A673 (cell line): ENCODE data around the gene TUBA8. TPM values are rescaled to one million over a fixed set of nuclear protein-coding genes. Genes with fewer than 3 reads are reported as not detected.

Experiments
- BruUV-seq: library from RNA; stranded (reverse); fragments of 400-500 nt; replicated peaks from 2 replicates; lab custom pipeline; 2021; lab: Mats Ljungman, UMichigan
- CTCF ChIA-PET: fragments of 300-600 bp; sonication (Branson Sonifier 250); formaldehyde crosslinking; loops from one replicate; lab custom pipeline; 2022; ENCODE audit warnings: antibody characterized with exemption; lab: Charles Lee
- POLR2A ChIA-PET: fragments of 300-600 bp; sonication (Branson Sonifier 250); formaldehyde crosslinking; loops from one replicate; lab custom pipeline; 2022; ENCODE audit warnings: antibody characterized with exemption; ENCODE audit not compliant: low non-redundant PET; lab: Charles Lee
- DNase-seq: peaks from one replicate; pipeline ENCODE4 v3.0.0-alpha.2; 2015; ENCODE audit warnings: low spot score
- H3K27ac ChIP-seq: fragments of 200-600 bp; sonication (generic); 2 replicates; pipeline ENCODE4 v1.5.1; 2016; ENCODE audit warnings: mixed run types, low read depth, mild to moderate bottlenecking, mixed read lengths, antibody characterized with exemption, low read length; ENCODE audit not compliant: poor library complexity, severe bottlenecking
- H3K27me3 ChIP-seq: fragments of 200-600 bp; sonication (generic); replicated peaks from 2 replicates; pipeline ENCODE4 v1.6.1; 2017; ENCODE audit warnings: mixed run types, low read depth, mild to moderate bottlenecking, mixed read lengths, antibody characterized with exemption, low read length; ENCODE audit not compliant: insufficient read depth, poor library complexity
- H3K36me3 ChIP-seq: fragments of 200-600 bp; sonication (generic); 2 replicates; pipeline ENCODE4 v1.6.1; 2016; ENCODE audit warnings: mixed run types, mild to moderate bottlenecking, mixed read lengths, antibody characterized with exemption, low read length; ENCODE audit not compliant: insufficient read depth, poor library complexity, severe bottlenecking
- H3K4me1 ChIP-seq: fragments of 200-600 bp; sonication (generic); 2 replicates; pipeline ENCODE4 v1.6.1; 2017; ENCODE audit warnings: mixed run types, mild to moderate bottlenecking, mixed read lengths, antibody characterized with exemption, low read length; ENCODE audit not compliant: insufficient read depth, poor library complexity, severe bottlenecking
- H3K4me3 ChIP-seq: fragments of 200-600 bp; sonication (generic); 2 replicates; pipeline ENCODE4 v1.5.1; 2016; ENCODE audit warnings: low read depth, mixed run types, mild to moderate bottlenecking, mixed read lengths, low read length; ENCODE audit not compliant: poor library complexity, severe bottlenecking
- H3K9me3 ChIP-seq: fragments of 200-600 bp; sonication (generic); 2 replicates; pipeline ENCODE4 v1.6.1; 2016; ENCODE audit warnings: mixed run types, low read depth, mild to moderate bottlenecking, mixed read lengths, antibody characterized with exemption, low read length; ENCODE audit not compliant: poor library complexity, severe bottlenecking
- EZH2 ChIP-seq: fragments of 200-600 bp; sonication (generic); IDR thresholded peaks from 2 replicates; pipeline ENCODE4 v1.6.1; 2017; ENCODE audit warnings: borderline replicate concordance, low read depth, mild to moderate bottlenecking, mixed read lengths, antibody characterized with exemption, low read length; ENCODE audit not compliant: poor library complexity, severe bottlenecking
- intact Hi-C: fragments of 100-400 bp; cut with micrococcal nuclease; formaldehyde crosslinking; loops from one replicate; pipeline ENCODE4 v1.10.0; 2022; ENCODE audit not compliant: unreplicated experiment
- total RNA-seq: library from RNA; stranded (reverse); gene quantifications from 2 replicates; pipeline ENCODE4 v1.2.3, GENCODE V29; 2021
- TF ChIP-seq, protein P1 (sequence below): fragments of 300-800, 200-600 bp; sonication (generic); conservative IDR thresholded peaks from 2 replicates; pipeline ENCODE4 v1.5.1; 2017; ENCODE audit warnings: low read depth, mild to moderate bottlenecking, antibody characterized with exemption, low read length, moderate library complexity, mixed read lengths

Gene TUBA8
- total RNA-seq, 1 experiment from 2014 or later, result 3.1 TPM

- POLR2A ChIA-PET, result no interaction called here
- BruUV-seq, result no TSS peak
- DNase-seq, result no peak
- no peaks in the 10 kb centered on the region for H3K4me1 ChIP-seq
- no peak overlapping the region for H3K4me3 ChIP-seq
- no peaks in the 10 kb centered on the region for H3K36me3 ChIP-seq
- no peak overlapping the region for H3K27ac ChIP-seq
- intact Hi-C loops, result no loop called here
- CTCF ChIA-PET, result no interaction called here
- no peaks in the 10 kb centered on the region for H3K9me3 ChIP-seq
- TF ChIP-seq, protein P1, sequence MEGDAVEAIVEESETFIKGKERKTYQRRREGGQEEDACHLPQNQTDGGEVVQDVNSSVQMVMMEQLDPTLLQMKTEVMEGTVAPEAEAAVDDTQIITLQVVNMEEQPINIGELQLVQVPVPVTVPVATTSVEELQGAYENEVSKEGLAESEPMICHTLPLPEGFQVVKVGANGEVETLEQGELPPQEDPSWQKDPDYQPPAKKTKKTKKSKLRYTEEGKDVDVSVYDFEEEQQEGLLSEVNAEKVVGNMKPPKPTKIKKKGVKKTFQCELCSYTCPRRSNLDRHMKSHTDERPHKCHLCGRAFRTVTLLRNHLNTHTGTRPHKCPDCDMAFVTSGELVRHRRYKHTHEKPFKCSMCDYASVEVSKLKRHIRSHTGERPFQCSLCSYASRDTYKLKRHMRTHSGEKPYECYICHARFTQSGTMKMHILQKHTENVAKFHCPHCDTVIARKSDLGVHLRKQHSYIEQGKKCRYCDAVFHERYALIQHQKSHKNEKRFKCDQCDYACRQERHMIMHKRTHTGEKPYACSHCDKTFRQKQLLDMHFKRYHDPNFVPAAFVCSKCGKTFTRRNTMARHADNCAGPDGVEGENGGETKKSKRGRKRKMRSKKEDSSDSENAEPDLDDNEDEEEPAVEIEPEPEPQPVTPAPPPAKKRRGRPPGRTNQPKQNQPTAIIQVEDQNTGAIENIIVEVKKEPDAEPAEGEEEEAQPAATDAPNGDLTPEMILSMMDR, result no peak
- TF ChIP-seq EZH2, result no peak
- H3K27me3 ChIP-seq, result no peaks in the 10 kb centered on the region
These were observed 3.9 kb downstream of the TUBA8 start for GRCh38 chr22:18114495-18114894.

GRCh38 chr22:18114976-18115652, 4.5 kb downstream of the TUBA8 start:
- ChIA-PET CTCF (interaction anchor here (0.5 kb wide), 1 partner anchor 1186 kb away, joined by 4 read pairs; no protein-coding TSS in a partner anchor), POLR2A (no interaction called here)
- no peaks in the 10 kb centered on the region for H3K27me3 ChIP-seq
- no peaks in the 10 kb centered on the region for H3K36me3 ChIP-seq
- intact Hi-C loops, result no loop called here
- no peaks in the 10 kb centered on the region for H3K4me1 ChIP-seq
- H3K4me3 ChIP-seq, result no peak overlapping the region
- H3K27ac ChIP-seq, result no peak overlapping the region
- H3K9me3 ChIP-seq, result no peaks in the 10 kb centered on the region
- BruUV-seq, result no TSS peak
- no peak for DNase-seq
- TF ChIP-seq, protein P1, result no peak
- TF ChIP-seq EZH2, result no peak

- no peak for DNase-seq
- intact Hi-C loops, result no loop called here
- Histone ChIP-seq H3K36me3 (no peaks in the 10 kb centered on the region), H3K4me3 (no peak overlapping the region), H3K4me1 (no peaks in the 10 kb centered on the region), H3K27me3 (no peaks in the 10 kb centered on the region), H3K27ac (no peak overlapping the region), H3K9me3 (no peaks in the 10 kb centered on the region)
- CTCF ChIA-PET, result no interaction called here
- TF ChIP-seq, protein P1, result no peak
- TF ChIP-seq EZH2, result no peak
- POLR2A ChIA-PET, result no interaction called here
- BruUV-seq, result no TSS peak
These were observed 5.3 kb downstream of the TUBA8 start for GRCh38 chr22:18115906-18116371.
